Germinal center (tissue), 1 donor: Measurements from ENCODE around the gene IL31RA.

ENCODE experiments used
- DNase-seq: peaks from one replicate; pipeline ENCODE4 v3.0.0; 2012; ENCODE audit warnings: mixed read lengths, low spot score

Gene IL31RA

DNA sequence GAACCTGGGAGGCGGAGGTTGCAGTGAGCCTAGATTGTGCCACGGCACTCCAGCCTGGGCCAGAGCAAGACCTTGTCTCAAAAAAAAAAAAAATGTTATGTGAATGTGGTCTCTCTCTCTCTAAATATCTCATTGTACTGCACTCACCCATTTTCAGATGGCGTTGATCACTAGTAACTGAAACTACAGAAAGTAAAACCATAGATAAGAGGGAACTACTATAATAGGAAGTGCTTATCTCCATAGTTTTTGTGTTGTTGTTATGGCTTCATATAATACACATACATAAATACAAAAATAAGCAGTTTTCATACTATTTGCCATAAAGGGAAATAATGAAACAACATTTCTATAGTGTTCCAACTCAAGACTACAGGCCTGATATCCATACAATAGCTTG, 9.1 kb downstream of the IL31RA start:
- DNase-seq, result no peak

DNA sequence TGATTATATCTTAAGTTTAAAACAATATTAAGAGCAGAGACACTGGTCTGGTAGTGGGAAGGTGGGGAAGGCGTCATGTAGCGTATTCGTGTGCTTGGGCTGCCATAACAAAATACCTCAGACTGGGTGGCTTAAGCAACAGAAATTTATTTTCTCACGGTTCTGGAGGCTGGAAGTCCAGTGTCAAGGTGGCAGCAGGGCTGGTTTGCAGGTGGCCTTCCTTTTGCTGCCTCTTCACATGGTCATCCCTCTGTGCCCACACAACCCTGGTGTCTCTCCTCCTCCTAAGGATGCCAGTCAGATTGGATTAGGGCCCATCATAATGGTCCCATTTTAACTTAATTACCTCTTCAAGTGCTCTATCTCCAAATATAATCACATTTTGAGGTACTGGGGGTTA, 9.6 kb downstream of the IL31RA start:
- no peak for DNase-seq

DNA sequence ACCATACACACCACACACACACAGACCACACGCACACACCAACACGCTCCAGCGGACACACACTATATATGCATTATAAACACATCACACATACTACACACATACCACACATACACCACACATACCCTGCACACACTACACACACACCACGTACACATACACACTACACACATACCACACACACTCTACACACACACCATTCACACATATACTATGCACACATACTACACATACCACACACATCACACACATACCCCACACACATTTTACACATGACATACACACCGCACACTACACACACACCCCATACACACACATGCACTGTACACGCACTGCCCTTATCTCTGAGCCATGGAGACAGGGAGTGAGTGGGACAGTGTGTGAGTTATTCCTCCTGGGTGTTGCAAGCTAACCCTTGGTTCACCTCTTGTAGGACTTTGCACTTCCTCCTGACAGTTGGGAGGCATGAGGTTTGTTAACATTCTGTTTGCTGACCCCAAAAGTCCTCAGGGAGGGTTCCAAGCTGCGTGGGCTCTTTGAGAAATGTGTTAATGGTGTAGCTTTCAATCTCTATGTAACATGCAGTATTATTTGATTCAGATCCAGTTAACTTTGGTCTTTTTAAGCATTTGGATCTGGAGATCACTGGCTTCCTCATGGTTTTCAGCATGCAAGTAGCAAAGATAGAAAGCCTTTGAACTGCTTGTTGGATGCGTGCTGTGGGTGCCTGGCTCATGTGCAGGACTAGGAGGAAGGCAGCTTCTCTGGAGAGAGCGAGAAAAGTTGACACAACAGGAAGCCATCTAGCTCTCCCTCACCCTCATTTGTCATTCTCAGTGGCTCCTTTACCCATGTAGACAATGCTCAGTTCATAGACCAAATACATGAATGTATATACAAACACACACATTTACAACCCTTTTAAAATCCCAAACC, 13.7 kb downstream of the IL31RA start:
- DNase-seq, result no peak

DNA sequence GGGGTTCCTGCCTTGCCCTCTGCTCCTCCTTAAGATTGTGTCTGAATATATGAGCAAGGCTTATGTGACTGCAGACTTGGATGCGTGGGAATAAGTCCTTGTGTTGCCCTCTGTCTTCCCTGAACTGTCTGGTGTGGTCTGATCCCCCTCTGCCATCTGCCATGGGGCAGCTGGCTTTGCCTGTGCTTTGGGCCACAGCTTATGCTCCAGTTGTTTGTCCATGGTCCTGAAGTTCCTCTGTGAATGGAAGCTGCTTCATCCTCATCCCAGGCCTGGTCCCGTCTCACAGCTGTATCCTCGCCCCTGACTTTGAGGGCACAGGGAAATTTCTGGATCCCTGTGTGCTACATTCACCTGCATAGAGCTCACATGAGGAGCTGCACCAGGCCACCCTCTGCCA, 14.7 kb downstream of the IL31RA start:
- DNase-seq, result no peak

DNA sequence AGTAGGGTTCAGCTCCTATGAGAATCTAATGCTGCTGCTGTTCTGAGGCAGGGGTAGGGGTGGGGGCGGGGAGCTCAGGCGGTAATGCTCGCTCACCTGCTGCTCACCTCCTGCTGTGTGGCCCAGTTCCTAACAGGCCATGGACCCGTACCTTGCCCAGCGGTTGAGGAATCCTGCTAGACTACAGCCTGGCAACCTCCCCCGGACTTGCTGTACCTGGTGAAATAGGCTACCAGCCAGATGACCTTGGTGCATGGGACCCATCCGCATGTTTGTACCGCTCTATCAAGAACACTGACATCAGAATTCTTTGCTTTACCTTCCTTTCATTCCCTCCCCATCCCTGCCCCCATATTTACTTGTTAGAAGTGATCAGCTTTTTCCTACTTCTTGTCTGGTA, 15.3 kb downstream of the IL31RA start:
- DNase-seq, result no peak

DNA sequence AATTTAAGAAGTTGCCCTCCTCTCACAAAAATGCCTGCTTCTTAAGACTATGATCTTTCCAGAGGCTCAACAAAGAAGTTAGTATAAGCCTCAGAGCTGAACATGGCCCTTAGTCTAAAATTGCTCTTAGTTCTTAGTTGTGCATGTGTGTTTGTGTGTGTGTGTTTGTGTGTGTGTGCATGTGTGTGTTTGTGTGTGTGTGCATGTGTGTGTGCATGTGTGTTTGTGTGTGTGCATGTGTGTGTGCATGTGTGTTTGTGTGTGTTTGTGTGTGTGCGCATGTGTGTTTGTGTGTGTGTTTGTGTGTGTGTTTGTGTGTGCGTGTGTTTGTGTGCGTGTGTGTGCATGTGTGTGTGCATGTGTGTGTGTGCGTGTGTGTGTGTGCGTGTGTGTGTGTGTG, 15.8 kb downstream of the IL31RA start:
- no peak for DNase-seq

DNA sequence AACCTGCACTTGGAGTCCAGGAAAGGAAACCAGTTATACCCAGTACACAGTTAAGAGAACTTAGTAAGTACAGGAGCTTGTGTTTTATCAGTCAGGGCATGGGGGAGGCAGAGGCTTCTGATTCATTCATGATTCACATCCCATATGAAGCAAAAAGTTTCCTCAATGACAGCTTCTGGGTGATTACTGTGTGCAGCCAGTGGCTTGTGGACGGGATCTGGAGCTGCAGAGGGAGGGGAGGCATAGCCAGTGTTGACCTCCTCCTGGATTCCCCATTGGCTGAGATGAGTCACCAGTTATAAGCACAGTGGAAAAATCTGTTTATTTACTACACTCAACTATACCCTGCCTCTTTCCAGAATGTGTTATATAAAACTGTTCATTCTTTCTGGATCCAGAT, 17.7 kb downstream of the IL31RA start:
- no peak for DNase-seq

DNA sequence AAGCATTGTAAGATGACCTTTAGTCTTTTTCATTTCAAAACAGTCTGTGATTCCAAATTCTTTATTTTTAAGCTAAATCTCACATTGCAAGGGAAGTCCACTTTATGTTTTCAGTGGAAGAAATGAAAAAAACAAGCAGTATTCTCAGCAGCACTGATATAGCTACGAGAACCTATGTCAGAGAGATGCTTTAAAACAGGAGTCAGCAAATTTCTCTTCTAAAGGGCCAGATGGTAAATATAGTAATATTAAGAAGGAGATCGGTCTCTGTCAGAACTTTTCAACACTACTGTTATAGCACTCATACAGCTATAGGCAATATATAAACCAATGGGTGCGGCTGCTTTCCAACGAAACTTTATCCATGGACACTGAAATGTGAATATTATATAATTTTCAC, 18.7 kb downstream of the IL31RA start:
- no peak for DNase-seq

DNA sequence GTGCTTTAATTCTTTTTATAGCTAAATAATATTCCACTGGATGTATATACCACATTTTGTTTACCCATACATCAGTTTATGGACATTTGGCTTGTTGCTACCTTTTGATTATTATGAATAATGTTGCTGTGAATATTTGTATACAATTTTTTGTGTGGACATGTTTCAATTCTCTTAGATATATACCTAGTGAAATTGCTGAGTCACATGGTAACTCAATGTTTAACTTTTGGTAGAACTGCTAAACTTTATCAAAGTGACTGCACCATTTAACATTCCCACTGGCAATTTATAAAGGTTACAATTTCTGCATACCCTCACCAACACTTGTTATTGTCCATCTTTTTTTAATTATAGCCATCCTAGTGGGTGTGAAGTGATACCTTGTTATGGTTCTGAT, 22.1 kb downstream of the IL31RA start:
- DNase-seq, result no peak

DNA sequence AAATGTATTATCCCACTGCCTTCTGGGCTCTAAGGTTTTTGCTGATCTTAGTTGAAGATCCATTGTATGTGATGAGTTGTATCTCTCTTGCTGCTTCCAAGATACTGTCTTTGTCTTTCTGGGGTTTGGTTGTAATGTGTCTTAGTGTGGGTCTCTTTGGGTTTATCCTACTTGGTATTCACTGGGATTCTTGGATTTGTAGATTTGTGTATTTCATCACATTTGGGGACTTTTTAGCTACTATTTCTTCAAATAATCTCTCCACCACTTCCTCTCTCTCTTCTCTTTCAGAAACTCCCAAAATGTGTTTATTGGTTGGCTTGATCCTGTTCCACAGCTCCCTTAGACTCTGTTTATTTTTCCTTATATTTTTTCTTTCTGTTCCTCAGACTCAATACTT, 26.5 kb downstream of the IL31RA start:
- DNase-seq, result no peak

DNA sequence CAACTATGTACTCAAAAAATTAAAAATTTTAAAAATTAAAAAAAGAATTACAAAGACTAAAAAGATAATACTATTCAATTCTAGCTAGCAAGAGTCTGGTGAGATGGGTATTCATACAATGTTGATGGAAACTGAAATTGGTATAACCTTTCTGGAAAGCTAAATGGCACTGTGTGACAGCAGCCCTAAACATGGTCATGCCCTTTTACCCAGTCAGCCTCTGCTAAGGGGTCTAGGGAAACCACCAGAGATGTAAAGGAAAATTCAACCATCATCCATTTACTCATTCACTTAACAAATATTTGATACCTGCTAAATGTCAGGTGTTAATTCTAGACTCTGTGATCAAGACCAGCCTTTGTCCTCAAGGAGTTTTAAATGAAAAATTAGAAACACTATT, 29.3 kb downstream of the IL31RA start:
- no peak for DNase-seq

DNA sequence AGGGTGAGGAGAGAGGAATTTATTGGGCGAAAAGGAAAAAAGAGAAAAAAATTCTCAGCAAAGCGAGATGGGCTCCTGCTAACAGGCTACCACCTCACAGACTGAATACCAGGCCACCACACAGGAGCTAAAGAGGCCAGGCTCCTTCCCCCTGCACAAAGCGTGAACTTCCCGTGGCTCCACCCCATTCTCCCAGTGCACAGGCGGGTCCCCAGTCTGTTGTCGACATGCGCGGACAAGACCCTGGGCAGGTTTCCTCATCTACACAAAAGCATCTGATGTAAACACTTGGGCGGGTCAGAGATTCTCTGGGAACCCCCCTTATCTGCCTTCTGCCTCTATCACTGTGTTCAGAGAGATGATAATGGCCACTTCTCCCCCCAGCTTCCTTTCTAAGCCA, 34.2 kb downstream of the IL31RA start:
- no peak for DNase-seq

DNA sequence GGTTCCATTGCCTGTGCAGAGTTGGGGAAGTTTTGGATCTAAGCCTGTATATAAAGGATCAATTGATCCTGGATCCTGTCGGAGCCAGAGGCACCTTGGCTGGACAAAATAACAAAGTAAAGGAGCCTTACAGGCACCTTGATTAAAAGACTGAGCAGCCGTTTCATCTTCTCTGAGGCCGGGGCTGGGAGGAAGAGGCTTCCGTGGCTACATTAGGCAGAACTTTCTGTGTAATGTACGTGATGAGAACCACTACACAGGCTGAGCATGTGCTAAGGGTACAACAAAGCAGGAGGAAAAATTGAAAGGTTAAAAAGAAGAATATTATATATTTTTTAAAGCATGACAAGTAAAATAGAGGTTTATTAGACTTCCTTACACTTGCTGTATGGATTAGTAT, 37.0 kb downstream of the IL31RA start:
- no peak for DNase-seq

DNA sequence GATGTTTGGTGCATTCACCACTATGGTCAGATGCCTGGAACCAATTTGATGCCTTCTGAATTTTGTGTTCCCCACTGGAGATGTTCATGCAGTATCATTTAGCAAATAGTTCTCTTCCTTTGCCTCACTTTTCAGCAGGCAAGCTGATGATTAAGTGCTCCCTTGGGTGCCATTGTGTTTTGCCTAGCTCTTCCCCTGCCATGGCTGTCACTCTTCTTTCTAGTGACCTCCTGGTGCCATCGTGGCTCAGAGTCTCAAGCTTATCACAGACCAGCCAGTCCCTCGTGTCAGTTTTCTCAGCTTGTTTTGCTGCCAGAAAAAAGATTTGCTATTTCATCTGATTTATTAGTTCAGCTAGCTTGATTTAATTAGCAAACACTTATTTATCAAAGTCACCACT, 41.3 kb downstream of the IL31RA start:
- DNase-seq, result no peak

DNA sequence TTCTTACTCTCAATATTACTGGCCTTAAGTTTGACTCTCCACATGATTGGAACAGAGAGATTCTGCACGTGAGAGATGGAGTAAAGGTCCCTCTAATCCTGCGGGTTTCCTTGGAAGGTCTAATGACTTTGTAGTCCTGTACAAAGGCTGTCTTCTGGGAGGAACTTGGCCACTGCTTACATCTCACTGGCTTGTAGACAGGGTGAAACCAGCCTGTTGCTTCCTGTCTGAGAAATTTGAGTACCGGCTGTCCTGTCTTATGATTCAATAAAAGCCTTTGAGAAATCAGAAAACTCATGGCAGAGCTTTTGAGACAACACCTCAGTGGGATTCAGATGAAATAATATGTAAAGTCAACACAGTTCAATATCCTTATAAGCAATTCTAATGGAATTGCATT, 43.0 kb downstream of the IL31RA start:
- DNase-seq, result no peak

DNA sequence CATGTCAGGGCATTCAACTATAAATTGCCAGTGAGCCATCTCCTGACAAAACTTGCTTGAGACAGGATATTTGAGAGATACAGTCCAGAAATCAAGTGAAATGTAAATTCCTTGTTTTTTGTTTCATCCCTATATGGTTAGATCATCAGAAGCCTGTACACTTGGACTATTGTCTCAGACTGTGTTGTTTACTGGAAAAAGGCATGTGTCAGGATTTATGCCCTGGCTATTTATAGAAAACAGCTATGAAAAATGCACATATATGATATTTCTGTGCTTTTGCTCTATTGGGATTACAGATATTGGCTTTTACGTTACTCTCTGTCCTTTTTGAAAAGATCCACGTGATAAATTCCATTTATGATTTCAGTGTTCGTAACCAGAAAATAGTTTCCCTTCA, 44.2 kb downstream of the IL31RA start:
- DNase-seq, result no peak

DNA sequence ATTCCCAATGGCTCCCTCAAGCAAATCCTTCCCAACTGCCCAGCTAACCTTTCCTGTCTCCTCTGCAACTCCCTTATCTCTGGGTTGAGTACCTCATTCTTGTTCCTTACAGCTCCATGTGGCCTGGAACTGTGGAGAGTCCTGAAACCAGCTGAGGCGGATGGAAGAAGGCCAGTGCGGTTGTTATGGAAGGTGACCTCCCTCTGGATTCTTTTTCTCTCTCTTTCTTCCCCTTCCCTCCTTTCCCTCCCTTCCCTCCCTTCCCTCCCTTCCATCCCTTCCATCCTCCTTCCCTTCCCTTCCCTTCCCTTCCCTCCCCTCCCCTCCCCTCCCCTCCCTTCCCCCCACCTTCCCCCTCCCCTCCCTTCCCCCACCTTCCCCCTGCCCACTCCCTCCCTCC, 45.1 kb downstream of the IL31RA start:
- no peak for DNase-seq

DNA sequence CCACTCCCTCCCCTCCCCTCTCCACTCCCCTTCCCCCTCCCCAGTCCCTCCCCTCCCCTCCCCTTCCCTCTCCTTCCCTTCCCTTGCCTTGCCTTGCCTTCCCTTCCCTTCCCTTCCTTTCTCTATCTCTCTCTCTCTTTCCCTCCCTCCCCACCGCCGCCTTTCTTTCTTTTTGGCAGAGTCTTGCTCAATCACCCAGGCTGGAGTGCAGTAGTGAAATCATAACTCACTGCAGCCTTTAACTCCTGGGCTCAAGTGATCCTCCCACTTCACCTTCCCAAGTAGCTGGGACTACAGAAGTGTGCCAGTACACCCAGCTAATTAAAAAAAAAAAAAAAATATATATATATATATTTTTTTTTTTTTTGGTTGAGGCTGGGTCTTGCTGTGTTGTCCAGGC, 45.5 kb downstream of the IL31RA start:
- no peak for DNase-seq

DNA sequence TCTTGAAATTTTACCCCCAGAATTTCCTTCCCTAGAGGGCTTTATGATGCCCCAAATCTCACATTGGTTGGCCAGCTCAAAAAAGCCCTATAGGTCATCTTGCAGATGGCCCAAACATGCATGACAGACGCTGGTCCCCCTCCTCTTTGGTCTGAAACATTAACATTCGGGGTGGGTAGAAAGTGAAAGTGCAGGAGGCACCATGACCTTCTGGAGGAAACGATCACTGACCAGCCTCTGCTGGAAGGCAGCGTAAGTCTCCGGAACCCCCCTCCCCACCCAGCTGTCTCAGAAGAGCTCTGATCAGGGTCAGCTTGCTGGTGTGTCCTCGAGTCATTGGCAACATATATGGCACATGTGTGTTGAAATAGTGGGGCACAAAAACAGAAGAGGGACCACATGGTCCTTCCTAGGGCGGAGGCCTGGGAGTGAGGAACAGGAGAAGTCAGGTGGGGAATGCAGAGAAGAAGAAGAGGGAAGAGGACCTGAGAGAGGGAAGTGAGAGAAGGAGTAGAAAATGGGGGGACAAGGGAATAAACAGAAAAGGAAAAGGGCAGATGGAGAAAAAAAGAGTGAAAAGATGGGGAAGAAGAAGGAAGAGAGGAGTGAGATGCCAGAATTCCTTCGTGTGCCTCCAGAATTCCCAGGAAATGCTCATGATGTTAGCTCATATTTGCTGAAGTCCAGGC, 46.2 kb downstream of the IL31RA start:
- DNase-seq, result no peak

DNA sequence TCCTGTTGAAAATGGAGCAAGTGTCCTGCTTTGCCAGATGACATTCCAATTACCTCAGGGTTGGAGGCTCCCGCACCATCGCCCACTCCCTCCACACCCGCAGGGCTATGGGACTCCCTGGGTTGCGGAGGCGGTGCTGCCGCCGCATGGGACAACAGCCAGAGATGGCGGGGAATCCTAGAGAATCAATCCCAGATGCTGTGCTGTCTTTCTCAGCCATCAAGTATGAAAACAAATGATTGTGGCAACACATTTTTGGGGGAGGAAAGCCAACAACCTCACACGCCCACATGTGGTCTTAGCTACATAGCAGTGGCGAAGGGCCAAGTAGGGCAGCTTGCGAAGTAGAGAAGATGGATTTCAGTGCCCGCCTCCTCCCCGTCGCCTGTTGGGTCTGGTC, 46.7 kb downstream of the IL31RA start:
- DNase-seq, result no peak

DNA sequence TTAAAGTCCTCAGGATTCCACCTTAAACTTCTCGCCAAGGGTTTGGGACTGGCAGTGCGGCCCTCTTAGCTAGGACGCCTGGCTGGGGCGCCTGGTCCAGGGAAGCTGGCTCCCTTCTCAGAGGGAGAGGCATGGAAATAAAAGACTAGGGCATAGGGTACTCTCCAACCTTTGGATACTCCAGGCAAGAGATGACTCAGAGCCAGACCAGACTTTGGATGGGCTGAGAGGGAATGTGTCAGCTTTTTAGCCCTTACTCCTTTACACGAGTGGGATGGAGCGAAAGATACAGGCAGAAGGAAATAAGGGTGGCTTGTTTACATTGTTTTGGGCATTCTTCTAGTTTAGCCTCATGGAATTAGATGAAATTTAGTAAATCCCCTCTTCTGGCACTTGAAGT, 48.2 kb downstream of the IL31RA start:
- no peak for DNase-seq

DNA sequence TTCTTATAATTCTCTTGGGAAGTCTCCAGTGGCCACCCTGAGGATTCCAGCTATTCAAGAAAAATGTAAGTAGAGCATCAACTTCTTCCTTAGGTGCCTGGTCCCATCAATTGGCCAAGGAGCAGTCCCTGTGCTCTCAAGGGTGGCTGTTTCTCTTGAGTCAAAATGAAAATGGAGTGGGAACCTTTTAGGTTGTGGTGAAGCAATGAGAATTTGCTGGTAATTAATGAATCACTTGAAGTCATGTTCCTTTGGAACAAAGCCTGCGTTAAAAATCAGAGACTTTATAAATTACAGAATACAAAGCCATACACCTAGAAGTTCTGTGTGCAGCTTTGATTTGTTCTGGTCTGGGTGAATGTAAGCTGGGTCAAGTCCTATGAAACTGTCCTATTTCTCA, 48.9 kb downstream of the IL31RA start:
- no peak for DNase-seq

DNA sequence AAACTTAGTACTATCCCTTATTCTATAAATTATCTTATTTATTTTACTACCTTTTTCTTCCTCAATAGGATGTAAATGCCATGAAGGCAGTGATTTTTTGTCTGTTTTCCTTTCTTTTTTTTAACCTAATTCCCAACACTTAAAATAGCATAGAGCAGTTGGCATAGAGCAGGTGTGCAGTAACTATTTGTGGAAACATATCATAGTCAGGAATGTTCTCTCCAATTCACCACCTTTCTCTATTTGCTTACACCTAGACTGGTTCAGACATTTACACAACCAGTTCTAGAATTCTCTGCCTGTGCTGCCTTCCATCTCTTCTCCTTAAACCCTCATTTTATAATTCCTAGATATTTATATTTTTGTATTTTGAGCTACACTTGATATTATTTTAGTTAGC, 49.6 kb downstream of the IL31RA start:
- DNase-seq, result no peak

DNA sequence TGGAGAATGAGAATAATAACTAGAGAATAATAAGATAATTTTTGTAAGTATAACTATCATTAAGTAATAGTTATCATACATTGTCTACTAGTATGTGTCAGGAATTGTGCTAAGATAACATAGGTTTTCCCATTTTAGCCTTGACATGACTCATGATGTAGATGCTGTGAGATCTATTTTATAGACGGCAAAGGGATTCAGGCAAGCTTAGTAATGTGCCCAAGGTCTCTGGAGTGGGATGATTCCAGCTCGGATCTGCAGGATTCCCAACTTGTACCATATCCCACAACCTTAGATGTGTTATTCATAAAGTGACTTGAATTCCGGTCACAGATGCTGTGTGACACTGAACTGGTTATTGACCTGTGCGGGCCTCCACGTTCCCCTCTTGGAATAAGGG, 51.5 kb downstream of the IL31RA start:
- no peak for DNase-seq
